Tibial nerve (tissue), 4 donors: ENCODE results near the gene PROCA1. TPM values are rescaled to one million over a fixed set of nuclear protein-coding genes. Genes with fewer than 3 reads are reported as not detected.

Source experiments
- DNase-seq, 2 donors: peaks; one replicate each; pipeline ENCODE4 v3.0.0-alpha.2; 2019; ENCODE audit warnings: low spot score in 2 of 2
- H3K27ac ChIP-seq, 4 donors: fragments of 200-600 bp; sonication (generic) in 3 of 4; one replicate each; pipeline ENCODE4 v1.5.1; 2017 to 2019; ENCODE audit warnings: mild to moderate bottlenecking in 1 of 4
- H3K27me3 ChIP-seq, 2 donors: fragments of 200-600 bp; sonication (generic) in 1 of 2; one replicate each; pipeline versions ENCODE4 v1.5.1 to v1.6.0; 2017 to 2019
- H3K36me3 ChIP-seq, 3 donors: fragments of 200-600 bp; sonication (generic); one replicate each; pipeline ENCODE4 v1.5.1; 2018 to 2019
- H3K4me1 ChIP-seq, 4 donors: fragments of 200-600 bp; sonication (generic) in 3 of 4; one replicate each; pipeline ENCODE4 v1.5.1; 2017 to 2019
- H3K4me3 ChIP-seq, 4 donors: fragments of 200-600 bp; sonication (generic) in 3 of 4; one replicate each; pipeline ENCODE4 v1.5.1; 2017 to 2019; ENCODE audit warnings: mild to moderate bottlenecking in 1 of 4, moderate library complexity in 1 of 4
- H3K9me3 ChIP-seq, 4 donors: fragments of 200-600 bp; sonication (generic) in 3 of 4; one replicate each; pipeline ENCODE4 v1.5.1; 2017 to 2019
- CTCF ChIP-seq, 5 experiments: fragments of 200-600 bp in 3 of 5; fragments of 450-650 bp in 2 of 5; sonication (generic) in 3 of 5; IDR thresholded peaks; one replicate each; pipeline ENCODE4 v1.5.1; 2016 to 2019; ENCODE audit warnings: antibody characterized with exemption in 5 of 5, mild to moderate bottlenecking in 3 of 5, moderate library complexity in 2 of 5
- EP300 ChIP-seq, 2 donors: sonication (generic); formaldehyde crosslinking; IDR thresholded peaks; one replicate each; pipeline ENCODE4 v1.6.1; 2017; ENCODE audit warnings: antibody characterized with exemption in 2 of 2, mild to moderate bottlenecking in 1 of 2
- POLR2A ChIP-seq, 2 donors: fragments of 450-650 bp; IDR thresholded peaks; one replicate each; pipeline ENCODE4 v1.6.1; 2017; ENCODE audit warnings: antibody characterized with exemption in 2 of 2, mild to moderate bottlenecking in 2 of 2, moderate library complexity in 2 of 2
- WGBS, 2 donors: methylation state at CpG; one replicate each; pipeline ENCODE4 v1.1.5; 2018; 5-methylcytosine and 5-hydroxymethylcytosine counted together
- total RNA-seq, 4 donors: library from RNA; depleted of rRNA; stranded (reverse); fragments of >200 nt; gene quantifications; one replicate each; pipeline ENCODE4 v1.1.0, GENCODE V29; 2016

PROCA1 gene
- total RNA-seq, 4 donors from 2014 or later: 2.1 to 6.3 (median 4.6) TPM

DNA sequence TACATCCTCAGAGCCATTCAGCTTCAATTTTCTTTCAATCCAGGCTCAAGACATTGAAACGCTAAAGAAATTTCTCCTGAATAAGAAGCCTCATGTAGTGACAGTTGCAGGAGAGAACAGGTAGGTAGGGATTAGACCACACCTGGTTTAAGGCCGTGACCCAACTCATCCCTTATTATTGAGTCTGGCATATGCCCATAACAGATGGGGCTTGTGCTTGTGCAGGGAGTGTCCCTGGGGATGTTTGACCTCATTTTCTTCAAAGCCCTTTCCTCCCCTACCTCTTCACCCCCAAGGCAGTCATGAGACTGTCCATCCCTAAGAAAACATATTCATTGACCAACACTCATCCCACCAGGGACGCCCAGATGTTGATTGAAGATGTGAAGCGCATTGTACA lies 25.4 kb downstream of the PROCA1 start:
- no peak for DNase-seq
- Histone ChIP-seq H3K27me3 (no peaks in the 10 kb centered on the region), H3K27ac (no peak overlapping the region), H3K36me3 (peaks cover 15 to 100% (median 64%) of the 10 kb centered on the region in 3 donors), H3K9me3 (no peaks in the 10 kb centered on the region), H3K4me3 (no peak overlapping the region), H3K4me1 (no peaks in the 10 kb centered on the region)
- TF ChIP-seq POLR2A (IDR thresholded peaks at IDR 0.05) (no peak), CTCF (IDR thresholded peaks at IDR 0.05) (no peak), EP300 (IDR thresholded peaks at IDR 0.05) (no peak)
- 83 to 89% methylated on average over 4 of the region's 4 CpGs for WGBS, 2 donors

- Histone ChIP-seq H3K4me1 (no peaks in the 10 kb centered on the region), H3K27ac (no peak overlapping the region), H3K4me3 (no peak overlapping the region), H3K9me3 (no peaks in the 10 kb centered on the region), H3K27me3 (no peaks in the 10 kb centered on the region), H3K36me3 (peaks cover 12 to 100% (median 64%) of the 10 kb centered on the region in 3 donors)
- DNase-seq: no peak
- TF ChIP-seq EP300 (IDR thresholded peaks at IDR 0.05) (no peak), CTCF (IDR thresholded peaks at IDR 0.05) (no peak)
- WGBS, 2 donors: 87 to 91% methylated on average over 5 of the region's 5 CpGs
These were observed 26.3 kb downstream of the PROCA1 start for GRCh38 chr17:28685366-28685765.

DNA sequence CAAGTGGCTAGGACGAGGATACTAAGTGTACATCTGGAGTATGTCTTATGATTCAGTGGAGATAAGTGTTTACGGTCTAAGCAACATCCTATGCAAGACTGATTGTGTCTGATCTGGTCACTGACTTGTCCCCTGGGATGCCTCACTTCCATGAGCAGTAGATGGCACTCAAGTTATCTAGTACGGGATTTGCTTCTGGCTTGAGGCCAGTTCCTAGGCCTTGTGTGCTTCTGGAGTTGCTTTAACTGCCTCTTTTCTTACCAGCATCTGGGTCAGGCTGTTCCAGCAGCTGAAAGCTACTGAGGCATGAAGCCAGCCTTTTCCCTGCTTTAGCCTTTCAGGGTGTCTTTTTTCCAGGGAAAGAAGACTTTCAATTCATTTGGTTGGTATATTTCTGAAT lies 26.7 kb downstream of the PROCA1 start:
- no peak overlapping the region for H3K27ac ChIP-seq
- no peak overlapping the region for H3K4me3 ChIP-seq
- H3K9me3 ChIP-seq: no peaks in the 10 kb centered on the region
- TF ChIP-seq POLR2A (IDR thresholded peaks at IDR 0.05): no peak
- TF ChIP-seq CTCF (IDR thresholded peaks at IDR 0.05): no peak
- TF ChIP-seq EP300 (IDR thresholded peaks at IDR 0.05): peak in 1 of 2 donors; percentile 34
- peak in 1 of 2 donors; percentile 23 for DNase-seq
- no peaks in the 10 kb centered on the region for H3K27me3 ChIP-seq
- WGBS, 2 donors: 41 to 48% methylated on average over 3 of the region's 3 CpGs
- H3K36me3 ChIP-seq: peaks cover 10 to 100% (median 66%) of the 10 kb centered on the region in 3 donors
- no peaks in the 10 kb centered on the region for H3K4me1 ChIP-seq

DNA sequence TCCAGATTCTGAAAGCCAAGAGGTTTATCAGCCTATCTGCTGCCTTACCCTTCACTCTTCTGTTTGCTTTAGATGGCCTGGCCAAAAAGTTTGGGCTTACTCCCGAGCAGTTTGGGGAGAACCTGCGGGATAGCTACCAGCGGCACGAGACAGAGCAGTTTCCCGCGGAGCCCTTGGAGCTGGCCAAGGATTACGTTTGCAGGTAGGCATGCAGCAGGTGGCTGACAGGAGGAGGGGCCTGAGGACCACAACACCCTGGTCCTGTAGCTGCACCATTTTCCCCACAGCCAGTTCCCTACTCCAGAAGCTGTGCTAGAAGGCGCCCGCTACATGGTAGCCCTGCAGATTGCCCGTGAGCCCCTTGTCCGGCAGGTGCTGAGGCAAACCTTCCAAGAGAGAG lies 29.0 kb downstream of the PROCA1 start:
- Histone ChIP-seq H3K27me3 (no peaks in the 10 kb centered on the region), H3K27ac (no peak overlapping the region), H3K9me3 (no peaks in the 10 kb centered on the region), H3K4me1 (no peaks in the 10 kb centered on the region), H3K4me3 (no peak overlapping the region), H3K36me3 (peaks cover 4 to 100% (median 68%) of the 10 kb centered on the region in 3 donors)
- WGBS, 2 donors: 87 to 93% methylated on average over 6 to 11 of the region's 11 CpGs
- no peak for DNase-seq
- TF ChIP-seq CTCF (IDR thresholded peaks at IDR 0.05) (no peak), POLR2A (IDR thresholded peaks at IDR 0.05) (no peak), EP300 (IDR thresholded peaks at IDR 0.05) (no peak)

DNA sequence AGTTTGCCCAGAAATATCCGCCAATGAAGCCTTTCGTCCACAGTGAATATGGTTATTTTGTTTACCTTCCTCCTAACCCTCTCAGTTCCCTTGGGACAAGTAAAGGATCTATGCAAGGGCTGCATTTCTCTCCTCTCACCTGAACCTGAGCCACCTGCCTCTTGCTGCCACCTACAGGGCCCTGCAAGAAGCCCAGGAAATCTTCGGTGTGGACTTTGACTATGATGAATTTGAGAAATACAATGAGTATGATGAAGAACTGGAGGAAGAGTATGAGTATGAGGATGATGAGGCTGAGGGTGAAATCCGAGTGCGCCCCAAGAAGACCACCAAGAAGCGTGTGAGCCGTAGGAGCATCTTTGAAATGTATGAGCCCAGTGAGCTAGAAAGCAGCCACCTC lies 35.7 kb downstream of the PROCA1 start:
- Histone ChIP-seq H3K4me3 (no peak overlapping the region), H3K4me1 (no peaks in the 10 kb centered on the region), H3K9me3 (no peaks in the 10 kb centered on the region), H3K36me3 (peaks cover 4 to 99% (median 82%) of the 10 kb centered on the region in 3 donors), H3K27ac (no peak overlapping the region), H3K27me3 (no peaks in the 10 kb centered on the region)
- DNase-seq: no peak
- TF ChIP-seq POLR2A (IDR thresholded peaks at IDR 0.05) (no peak), EP300 (IDR thresholded peaks at IDR 0.05) (no peak), CTCF (IDR thresholded peaks at IDR 0.05) (peak in 1 of 5 experiments; percentile 19)
- WGBS, 2 donors: 84 to 86% methylated on average over 7 of the region's 7 CpGs
